Esophagus muscularis mucosa (tissue), 4 donors: ENCODE results near the gene HABP2. TPM values are rescaled to one million over a fixed set of nuclear protein-coding genes. Genes with fewer than 3 reads are reported as not detected.
A peak's percentile ranks its signal among the peaks of the same experiment; 100 is the strongest.

Experiments used
- DNase-seq: peaks from one replicate; pipeline ENCODE4 v3.0.0-alpha.2; 2017; ENCODE audit errors: extremely low spot score
- H3K27ac ChIP-seq, 4 donors: fragments of 200-600 bp; sonication (generic); replicated peaks in 1 of 4; 1 replicate in 3 of 4; 2 replicates in 1 of 4; pipeline ENCODE4 v1.5.1; 2016 to 2019; ENCODE audit warnings: mild to moderate bottlenecking in 1 of 4
- H3K27me3 ChIP-seq, 4 donors: fragments of 200-600 bp; sonication (generic); one replicate each; pipeline versions ENCODE4 v1.5.1 to v1.6.0; 2016 to 2019
- H3K36me3 ChIP-seq, 4 donors: fragments of 200-600 bp; sonication (generic); one replicate each; pipeline ENCODE4 v1.5.1; 2016 to 2019
- H3K4me1 ChIP-seq, 4 donors: fragments of 200-600 bp; sonication (generic); one replicate each; pipeline ENCODE4 v1.5.1; 2016 to 2019
- H3K4me3 ChIP-seq, 4 donors: fragments of 200-600 bp; sonication (generic); 1 replicate in 2 of 4; 2 replicates in 2 of 4; pipeline ENCODE4 v1.5.1; 2016 to 2019; ENCODE audit warnings: mild to moderate bottlenecking in 4 of 4, moderate library complexity in 1 of 4
- H3K9me3 ChIP-seq, 4 donors: fragments of 200-600 bp; sonication (generic); 1 replicate in 3 of 4; 2 replicates in 1 of 4; pipeline ENCODE4 v1.5.1; 2016 to 2019
- CTCF ChIP-seq, 3 experiments: fragments of 200-600 bp in 2 of 3; fragments of 450-650 bp in 1 of 3; sonication (generic) in 2 of 3; IDR thresholded peaks; one replicate each; pipeline ENCODE4 v1.5.1; 2017 to 2019; ENCODE audit warnings: antibody characterized with exemption in 3 of 3, mild to moderate bottlenecking in 2 of 3, moderate library complexity in 1 of 3
- EP300 ChIP-seq: sonication (generic); formaldehyde crosslinking; IDR thresholded peaks from one replicate; pipeline ENCODE4 v1.6.1; 2017; ENCODE audit warnings: antibody characterized with exemption
- POLR2A ChIP-seq: fragments of 450-650 bp; IDR thresholded peaks from one replicate; pipeline ENCODE4 v1.6.1; 2017; ENCODE audit warnings: antibody characterized with exemption, moderate library complexity, mild to moderate bottlenecking, low read depth
- POLR2AphosphoS5 ChIP-seq, 2 donors: sonication (generic); formaldehyde crosslinking; IDR thresholded peaks; one replicate each; pipeline ENCODE4 v1.6.1; 2017; ENCODE audit warnings: antibody characterized with exemption in 2 of 2
- WGBS: methylation state at CpG from one replicate; pipeline ENCODE4 v1.1.5; 2018; 5-methylcytosine and 5-hydroxymethylcytosine counted together
- intact Hi-C: fragments of 100-400 bp; cut with DNase I; formaldehyde crosslinking; loops from one replicate; pipeline ENCODE4 v1.15.1; 2023
- total RNA-seq, 4 donors: library from RNA; depleted of rRNA; stranded (reverse); fragments of >200 nt; gene quantifications; one replicate each; pipeline versions ENCODE4 v1.1.0 to v1.2.1, GENCODE V29; 2016

The HABP2 gene
- total RNA-seq, 4 donors from 2014 or later: not detected

- H3K9me3 ChIP-seq: no peaks in the 10 kb centered on the region
- intact Hi-C loops: no loop called here
- H3K36me3 ChIP-seq: no peaks in the 10 kb centered on the region
- no peak for DNase-seq
- TF ChIP-seq POLR2AphosphoS5 (IDR thresholded peaks at IDR 0.05): no peak
- TF ChIP-seq POLR2A: no peak
- TF ChIP-seq CTCF (IDR thresholded peaks at IDR 0.05): no peak
- TF ChIP-seq EP300: no peak
- no peak overlapping the region for H3K27ac ChIP-seq
- no peak overlapping the region for H3K4me3 ChIP-seq
- peaks cover 3 to 13% (median 10%) of the 10 kb centered on the region in 4 donors for H3K4me1 ChIP-seq
- peaks cover 0 to 25% (median 0%) of the 10 kb centered on the region in 4 donors for H3K27me3 ChIP-seq
- 94% methylated on average over 6 of the region's 6 CpGs for WGBS
Observed at GRCh38 chr10:113562069-113562468, 9.2 kb downstream of the HABP2 start.

DNA sequence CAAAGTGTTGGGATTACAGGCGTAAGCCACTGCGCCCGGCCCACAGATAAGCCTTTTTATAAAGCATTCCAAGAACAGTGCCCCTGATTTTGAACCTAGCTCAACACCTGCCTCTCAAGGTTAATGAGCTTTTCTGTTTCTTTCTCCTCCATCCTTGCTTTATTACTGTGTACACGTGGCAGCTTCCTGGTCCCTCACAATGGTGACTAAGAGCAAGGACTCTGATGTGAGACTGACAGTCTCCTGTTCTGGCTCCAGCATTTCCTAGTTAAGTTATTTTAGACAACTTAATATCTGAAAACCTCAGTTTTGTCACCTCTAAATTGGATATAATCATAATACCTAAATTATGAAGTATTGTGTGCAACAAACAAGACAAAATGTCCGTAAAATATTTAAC is 9.9 kb downstream of the HABP2 start:
- DNase-seq: no peak
- WGBS: 98% methylated on average over 5 of the region's 5 CpGs
- no peaks in the 10 kb centered on the region for H3K36me3 ChIP-seq
- H3K27ac ChIP-seq: no peak overlapping the region
- no peaks in the 10 kb centered on the region for H3K9me3 ChIP-seq
- peaks cover 0 to 20% (median 0%) of the 10 kb centered on the region in 4 donors for H3K27me3 ChIP-seq
- H3K4me3 ChIP-seq: no peak overlapping the region
- intact Hi-C loops: no loop called here
- peaks cover 0 to 7% (median 4%) of the 10 kb centered on the region in 4 donors for H3K4me1 ChIP-seq
- TF ChIP-seq CTCF (IDR thresholded peaks at IDR 0.05): no peak
- TF ChIP-seq POLR2AphosphoS5 (IDR thresholded peaks at IDR 0.05): no peak
- TF ChIP-seq EP300: no peak
- TF ChIP-seq POLR2A: no peak

GRCh38 chr10:113563306-113564088 is 10.6 kb downstream of the HABP2 start:
- peaks cover 0 to 13% (median 0%) of the 10 kb centered on the region in 4 donors for H3K27me3 ChIP-seq
- H3K9me3 ChIP-seq: no peaks in the 10 kb centered on the region
- no peak overlapping the region for H3K27ac ChIP-seq
- TF ChIP-seq POLR2AphosphoS5 (IDR thresholded peaks at IDR 0.05): peak in 1 of 2 donors; percentile 32
- TF ChIP-seq EP300: no peak
- TF ChIP-seq POLR2A: no peak
- TF ChIP-seq CTCF (IDR thresholded peaks at IDR 0.05): peak in 2 of 3 experiments; percentile 92 to 96
- H3K4me1 ChIP-seq: peaks cover 0 to 5% (median 0%) of the 10 kb centered on the region in 4 donors
- H3K36me3 ChIP-seq: no peaks in the 10 kb centered on the region
- WGBS: 18% methylated on average over 10 of the region's 18 CpGs
- DNase-seq: no peak
- intact Hi-C loops: no loop called here
- H3K4me3 ChIP-seq: peak overlapping the region; percentile 38 to 55 (median 46)

GRCh38 chr10:113565364-113565763 is 12.5 kb downstream of the HABP2 start:
- Histone ChIP-seq H3K27me3 (no peaks in the 10 kb centered on the region), H3K9me3 (no peaks in the 10 kb centered on the region), H3K36me3 (no peaks in the 10 kb centered on the region), H3K27ac (no peak overlapping the region), H3K4me3 (no peak overlapping the region), H3K4me1 (peaks cover 0 to 5% (median 0%) of the 10 kb centered on the region in 4 donors)
- DNase-seq: no peak
- intact Hi-C loops: no loop called here
- TF ChIP-seq EP300 (no peak), POLR2A (no peak), CTCF (IDR thresholded peaks at IDR 0.05) (no peak), POLR2AphosphoS5 (IDR thresholded peaks at IDR 0.05) (no peak)
- WGBS: 11% methylated on average over 1 of the region's 1 CpG
